ENCODE measurements around the gene SCML1. TPM values are rescaled to one million over a fixed set of nuclear protein-coding genes. Genes with fewer than 3 reads are reported as not detected.

SCML1 gene
- polyA plus RNA-seq, 1 of the 3 experiments (the other 2 are of a cell fraction): 10.7 TPM

GRCh38 chrX:17689971-17690409 is 47.3 kb upstream of the SCML1 start:
- ChIA-PET CTCF (interaction anchor here (0.6 to 2.5 kb wide), 21 partner anchors 9 to 864 kb away, joined by 3 to 23 read pairs (median 3); no protein-coding TSS in a partner anchor), POLR2A (no interaction called here)
- Histone ChIP-seq H2AFZ (ENCODE audit: low read depth) (no peak overlapping the region), H3K4me2 (no peak overlapping the region), H3K79me2 (ENCODE audit: insufficient read depth) (no peaks in the 10 kb centered on the region), H3K4me3 (ENCODE audit: low read depth in 2 of 2, low read length in 1 of 2) (no peak overlapping the region), H3K9me3 (no peaks in the 10 kb centered on the region), H3F3A (replicated peaks; ENCODE audit: insufficient read depth) (no peaks in the 10 kb centered on the region), H3K9me2 (no peaks in the 10 kb centered on the region), H3K27me3 (ENCODE audit: insufficient read depth) (no peaks in the 10 kb centered on the region), H3K27ac (ENCODE audit: low read depth in 2 of 2, low read length in 1 of 2) (no peak overlapping the region), H3K36me3 (replicated peaks in 1 of 2; ENCODE audit: control insufficient read depth in 1 of 2, insufficient read depth in 2 of 2, low read length in 1 of 2) (no peaks in the 10 kb centered on the region), H3K9ac (no peak overlapping the region), H3K4me1 (ENCODE audit: control insufficient read depth in 1 of 2, insufficient read depth in 2 of 2, low read depth in 1 of 2, low read length in 1 of 2) (peaks cover 0 to 3% of the 10 kb centered on the region in 2 experiments; a peak in 1 of 4 replicates), H4K20me1 (ENCODE audit: insufficient read depth) (no peaks in the 10 kb centered on the region)
- WGBS (ENCODE audit: low lambda C conversion rate): 33% methylated on average over 4 of the region's 4 CpGs
- peak; percentile 61 for DNase-seq
- TF ChIP-seq MXI1 (IDR thresholded peaks at IDR 0.05; ENCODE audit: low read depth, low read length) (0 out of 2 replicates have a peak, but pooled peaks have one; percentile 16), SMC3 (IDR thresholded peaks at IDR 0.05; ENCODE audit: low read depth, low read length) (peak; percentile 81), NRF1 (IDR thresholded peaks at IDR 0.05; ENCODE audit: low read depth, low read length) (no peak), EP300 (IDR thresholded peaks at IDR 0.05; ENCODE audit: borderline replicate concordance in 1 of 2, low read depth in 1 of 2, low read length in 1 of 2) (no peak), TEAD4 (IDR thresholded peaks at IDR 0.05; ENCODE audit: borderline replicate concordance, insufficient read depth) (no peak), REST (IDR thresholded peaks at IDR 0.05; ENCODE audit: low read depth, low read length) (no peak), USF2 (IDR thresholded peaks at IDR 0.05; ENCODE audit: borderline replicate concordance, low read depth, low read length) (no peak), CHD2 (IDR thresholded peaks at IDR 0.05; ENCODE audit: low read length, partially characterized antibody) (peak; percentile 9), FOXJ3 (CRISPR knock-in tag; IDR thresholded peaks at IDR 0.05) (no peak), RCOR1 (IDR thresholded peaks at IDR 0.05; ENCODE audit: low read length) (no peak), CTCF (IDR thresholded peaks at IDR 0.05) (peak; percentile 82), POLR2AphosphoS5 (IDR thresholded peaks at IDR 0.05; ENCODE audit: low read depth, low read length) (no peak), RAD21 (IDR thresholded peaks at IDR 0.05; ENCODE audit: low read length) (peak; percentile 88), SIN3A (IDR thresholded peaks at IDR 0.05; ENCODE audit: borderline replicate concordance, low read depth, low read length) (no peak), EZH2phosphoT487 (IDR thresholded peaks at IDR 0.05; ENCODE audit: borderline replicate concordance, low read depth) (no peak)

Measured in SK-N-SH (cell line).